ENCODE results near the gene EPHA4.

The EPHA4 gene

DNA sequence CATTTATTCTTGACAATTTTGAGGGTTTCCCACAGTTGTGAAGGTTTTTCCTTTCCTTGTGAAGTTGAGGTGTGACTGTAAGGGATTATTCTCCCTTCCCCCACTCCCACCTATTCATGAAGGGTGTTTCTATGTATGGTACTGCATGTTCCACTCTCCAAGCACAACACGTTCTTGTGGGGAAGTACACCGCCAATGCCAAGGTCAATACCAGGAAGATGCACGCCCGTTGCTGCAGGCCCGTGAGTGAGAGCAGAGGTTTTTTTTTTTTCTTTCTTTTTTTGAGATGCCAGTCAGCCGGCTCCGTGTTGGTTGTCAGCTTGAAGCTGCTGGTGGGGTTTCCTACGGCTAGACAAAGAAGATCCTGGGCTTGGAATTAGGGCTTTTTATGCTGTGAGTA, 38.6 kb upstream of the EPHA4 start:
- TF ChIP-seq, protein P1, sequence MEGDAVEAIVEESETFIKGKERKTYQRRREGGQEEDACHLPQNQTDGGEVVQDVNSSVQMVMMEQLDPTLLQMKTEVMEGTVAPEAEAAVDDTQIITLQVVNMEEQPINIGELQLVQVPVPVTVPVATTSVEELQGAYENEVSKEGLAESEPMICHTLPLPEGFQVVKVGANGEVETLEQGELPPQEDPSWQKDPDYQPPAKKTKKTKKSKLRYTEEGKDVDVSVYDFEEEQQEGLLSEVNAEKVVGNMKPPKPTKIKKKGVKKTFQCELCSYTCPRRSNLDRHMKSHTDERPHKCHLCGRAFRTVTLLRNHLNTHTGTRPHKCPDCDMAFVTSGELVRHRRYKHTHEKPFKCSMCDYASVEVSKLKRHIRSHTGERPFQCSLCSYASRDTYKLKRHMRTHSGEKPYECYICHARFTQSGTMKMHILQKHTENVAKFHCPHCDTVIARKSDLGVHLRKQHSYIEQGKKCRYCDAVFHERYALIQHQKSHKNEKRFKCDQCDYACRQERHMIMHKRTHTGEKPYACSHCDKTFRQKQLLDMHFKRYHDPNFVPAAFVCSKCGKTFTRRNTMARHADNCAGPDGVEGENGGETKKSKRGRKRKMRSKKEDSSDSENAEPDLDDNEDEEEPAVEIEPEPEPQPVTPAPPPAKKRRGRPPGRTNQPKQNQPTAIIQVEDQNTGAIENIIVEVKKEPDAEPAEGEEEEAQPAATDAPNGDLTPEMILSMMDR (IDR thresholded peaks at IDR 0.05; ENCODE audit: extremely low read depth, insufficient read depth, missing control alignments), result no peak
- in situ Hi-C loops (cut with MboI; ENCODE audit: low pct_unique_long_range_greater_than_20kb, low sequenced_read_pairs, unreplicated experiment), result no loop called here
- no peak for DNase-seq (ENCODE audit: low spot score)

DNA sequence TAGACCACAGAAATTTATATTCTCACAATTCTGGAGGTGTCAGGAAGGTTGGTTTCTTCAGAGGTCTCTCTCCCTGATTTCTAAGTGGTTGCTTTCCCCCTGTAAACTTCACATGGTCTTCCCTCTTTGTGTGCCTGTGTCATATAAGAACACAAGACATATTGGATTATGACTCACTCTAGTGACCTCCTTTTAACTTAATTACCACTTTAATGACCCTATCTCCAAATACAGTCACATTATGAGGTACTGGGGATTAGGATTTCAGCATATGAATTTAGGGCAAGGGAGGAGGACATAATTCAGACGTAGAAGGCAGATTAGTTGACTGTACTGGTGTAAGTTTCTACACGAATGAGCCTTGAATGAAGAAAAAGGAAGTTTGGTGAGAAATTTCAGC, 38.2 kb upstream of the EPHA4 start:
- in situ Hi-C loops (cut with MboI; ENCODE audit: low pct_unique_long_range_greater_than_20kb, low sequenced_read_pairs, unreplicated experiment), result no loop called here

DNA sequence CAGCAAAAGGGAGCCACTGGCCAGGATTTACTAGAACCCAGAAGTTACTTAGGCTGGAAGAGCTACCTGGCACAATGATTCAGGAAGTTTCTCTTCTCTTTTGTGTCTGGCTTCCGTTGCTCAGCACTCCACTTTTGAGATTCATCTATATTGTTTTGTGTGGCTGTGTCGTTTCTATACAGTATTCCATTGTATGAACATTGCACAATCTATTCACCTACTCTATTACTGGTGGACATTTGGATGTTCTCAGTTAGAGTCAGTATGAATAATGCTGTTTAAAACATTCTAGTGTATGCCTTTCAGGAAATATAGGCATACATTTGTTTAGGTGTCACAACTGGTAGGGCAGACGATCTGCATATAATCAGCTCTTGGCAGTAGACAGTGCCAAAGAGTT, 36.3 kb upstream of the EPHA4 start:
- TF ChIP-seq, protein P1 (IDR thresholded peaks at IDR 0.05; ENCODE audit: extremely low read depth, insufficient read depth, missing control alignments), result no peak
- no peak for DNase-seq (ENCODE audit: low spot score)
- in situ Hi-C loops (cut with MboI; ENCODE audit: low pct_unique_long_range_greater_than_20kb, low sequenced_read_pairs, unreplicated experiment), result no loop called here

More for the DNA sequence above, 38.2 kb upstream of the EPHA4 start:
- TF ChIP-seq, protein P1 (IDR thresholded peaks at IDR 0.05; ENCODE audit: extremely low read depth, insufficient read depth, missing control alignments), result no peak
- DNase-seq (ENCODE audit: low spot score), result no peak

DNA sequence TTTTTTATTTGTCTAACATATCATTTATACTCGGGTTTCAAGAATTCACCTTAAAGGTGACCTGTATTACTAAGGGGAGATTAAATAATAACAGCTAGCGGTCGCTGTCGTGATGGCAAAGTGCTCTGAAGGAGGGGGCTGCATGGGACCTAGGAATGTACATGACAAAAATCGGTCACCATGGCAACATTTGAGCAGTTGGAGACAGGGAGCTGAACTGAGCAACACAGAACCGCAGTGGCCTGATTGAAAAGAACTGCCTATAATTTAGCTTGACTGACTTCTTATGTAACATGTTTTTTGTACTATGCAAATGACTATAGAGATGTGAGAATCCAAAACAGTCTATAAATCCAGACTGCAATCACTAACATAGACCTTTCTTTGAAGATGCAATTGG, 34.3 kb upstream of the EPHA4 start:
- TF ChIP-seq, protein P1 (IDR thresholded peaks at IDR 0.05; ENCODE audit: extremely low read depth, insufficient read depth, missing control alignments), result no peak
- DNase-seq (ENCODE audit: low spot score), result no peak
- in situ Hi-C loops (cut with MboI; ENCODE audit: low pct_unique_long_range_greater_than_20kb, low sequenced_read_pairs, unreplicated experiment), result no loop called here

DNA sequence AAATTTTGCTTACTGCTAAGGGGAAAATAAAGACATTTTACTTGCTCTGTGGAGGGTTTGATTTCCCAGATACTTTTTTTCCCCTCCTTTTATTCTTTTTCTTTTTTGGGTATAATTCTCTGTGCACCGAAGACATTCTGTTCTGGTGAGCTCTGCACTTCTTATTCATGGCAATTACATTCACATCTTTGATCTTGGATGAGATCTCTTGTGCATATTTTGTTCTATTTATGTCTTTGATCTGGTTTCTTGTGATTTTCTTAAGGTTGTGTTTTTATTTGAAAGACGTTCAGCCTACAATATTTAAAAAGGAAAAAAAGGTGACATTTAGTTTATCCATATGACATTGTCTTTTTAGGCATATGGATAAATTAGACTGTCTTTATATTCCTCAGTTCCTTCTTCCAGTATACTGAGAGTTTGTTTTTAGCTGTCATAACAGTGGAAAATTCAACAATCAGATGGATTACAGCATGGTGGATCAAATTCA, 33.7 kb upstream of the EPHA4 start:
- TF ChIP-seq, protein P1 (IDR thresholded peaks at IDR 0.05; ENCODE audit: extremely low read depth, insufficient read depth, missing control alignments), result no peak
- in situ Hi-C loops (cut with MboI; ENCODE audit: low pct_unique_long_range_greater_than_20kb, low sequenced_read_pairs, unreplicated experiment), result no loop called here
- no peak for DNase-seq (ENCODE audit: low spot score)

DNA sequence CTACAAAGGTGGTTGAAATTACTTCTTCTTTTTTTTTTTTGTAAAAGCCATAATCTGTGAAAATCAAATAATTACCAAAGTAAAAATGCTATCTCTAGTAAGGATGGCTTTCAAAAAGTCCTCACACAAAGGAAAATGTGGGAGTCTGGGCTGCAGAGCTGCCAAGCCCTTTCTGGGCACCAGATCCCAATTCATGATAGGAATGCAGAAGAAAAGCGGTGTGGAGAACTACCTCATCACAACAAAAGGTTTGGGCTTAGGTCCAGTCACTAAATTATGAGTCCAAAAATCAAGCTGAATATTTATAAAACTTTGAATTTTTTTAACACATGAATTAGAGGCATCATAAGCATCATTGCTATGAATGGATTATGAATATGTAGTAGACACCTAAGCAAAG, 30.8 kb upstream of the EPHA4 start:
- no peak for DNase-seq (ENCODE audit: low spot score)
- in situ Hi-C loops (cut with MboI; ENCODE audit: low pct_unique_long_range_greater_than_20kb, low sequenced_read_pairs, unreplicated experiment), result no loop called here
- TF ChIP-seq, protein P1 (IDR thresholded peaks at IDR 0.05; ENCODE audit: extremely low read depth, insufficient read depth, missing control alignments), result no peak

DNA sequence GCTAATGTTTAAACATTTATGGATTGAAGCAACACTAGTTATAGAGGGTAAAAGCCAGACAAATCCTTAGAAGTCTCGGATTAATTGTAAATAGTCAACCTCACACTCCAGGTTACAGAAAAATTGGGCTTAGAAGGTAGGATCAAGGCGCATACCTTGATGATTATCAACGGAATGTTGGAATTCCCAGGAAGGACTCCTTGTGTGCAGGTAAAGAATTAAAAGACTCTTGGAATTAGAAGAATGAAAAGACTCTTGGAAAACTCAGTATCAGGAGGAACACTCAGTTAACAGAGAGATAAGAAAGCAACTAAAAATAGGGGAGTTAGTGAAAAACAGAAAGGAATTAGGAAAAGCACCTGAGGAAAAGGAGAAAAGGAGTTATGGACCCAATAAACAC, 29.3 kb upstream of the EPHA4 start:
- TF ChIP-seq, protein P1 (IDR thresholded peaks at IDR 0.05; ENCODE audit: extremely low read depth, insufficient read depth, missing control alignments), result no peak
- in situ Hi-C loops (cut with MboI; ENCODE audit: low pct_unique_long_range_greater_than_20kb, low sequenced_read_pairs, unreplicated experiment), result no loop called here
- no peak for DNase-seq (ENCODE audit: low spot score)

All from GM13977 (cell line).